ENCODE results near the gene CFAP73. TPM values are rescaled to one million over a fixed set of nuclear protein-coding genes. Genes with fewer than 3 reads are reported as not detected.

Gene CFAP73
- under 1 TPM; 0.29 to 0.46 (median 0.38) TPM for total RNA-seq

DNA sequence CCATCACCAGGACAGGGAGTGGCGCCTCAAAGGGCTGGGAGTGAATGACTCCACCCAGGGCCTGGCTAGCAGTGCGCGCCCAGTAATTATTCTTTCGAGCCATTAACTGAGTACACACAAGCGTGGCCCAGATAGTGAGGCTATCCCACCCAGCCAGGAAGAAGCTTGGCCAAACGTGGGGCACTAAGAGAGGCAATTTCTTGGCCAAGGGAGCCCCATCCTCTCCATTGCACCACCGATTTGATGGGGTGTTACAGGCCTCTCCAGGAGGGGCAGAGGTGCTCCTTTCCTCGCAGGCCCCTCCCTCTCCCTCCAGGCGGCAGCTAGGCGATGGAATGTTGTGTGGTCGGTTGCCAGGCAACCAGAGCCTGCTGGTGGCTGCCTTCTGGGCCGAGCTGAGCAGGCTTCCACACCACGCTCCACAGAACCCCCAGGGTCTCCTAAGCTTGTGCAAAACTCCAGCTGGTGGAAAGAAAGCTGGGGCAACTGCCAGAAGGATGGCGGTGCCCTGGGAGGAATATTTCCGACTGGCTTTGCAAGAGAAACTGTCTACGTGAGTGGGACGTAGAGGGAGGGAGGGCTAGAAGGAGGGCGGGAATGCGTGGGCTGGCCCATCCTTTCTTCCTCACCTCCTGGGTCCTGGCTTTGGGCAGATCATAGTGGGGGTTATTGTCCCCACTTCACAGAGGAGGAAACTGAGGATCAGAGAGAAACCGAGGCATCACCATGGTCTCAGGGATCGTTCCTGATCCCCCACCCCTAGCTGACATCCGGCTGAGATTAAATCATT lies at the start of gene CFAP73:
TSS of gene CFAP73 (plus strand) at position 364 of the 790 bp plus-strand sequence. CDS start at position 498, 134 bp downstream.
- no peak within 1 kb of the TSS for H3K4me3 Mint-ChIP-seq
- no peak for ATAC-seq
- H3K4me1 Mint-ChIP-seq (ENCODE audit: low read depth): peaks cover 15% of the 10 kb centered on the region
- H3K27me3 Mint-ChIP-seq (ENCODE audit: low read depth): peaks cover 11% of the 10 kb centered on the region
- no peak for DNase-seq
- no peaks in the 10 kb centered on the region for H3K36me3 Mint-ChIP-seq (ENCODE audit: insufficient read depth)
- H3K9me3 Mint-ChIP-seq: peaks cover 5% of the 10 kb centered on the region

DNA sequence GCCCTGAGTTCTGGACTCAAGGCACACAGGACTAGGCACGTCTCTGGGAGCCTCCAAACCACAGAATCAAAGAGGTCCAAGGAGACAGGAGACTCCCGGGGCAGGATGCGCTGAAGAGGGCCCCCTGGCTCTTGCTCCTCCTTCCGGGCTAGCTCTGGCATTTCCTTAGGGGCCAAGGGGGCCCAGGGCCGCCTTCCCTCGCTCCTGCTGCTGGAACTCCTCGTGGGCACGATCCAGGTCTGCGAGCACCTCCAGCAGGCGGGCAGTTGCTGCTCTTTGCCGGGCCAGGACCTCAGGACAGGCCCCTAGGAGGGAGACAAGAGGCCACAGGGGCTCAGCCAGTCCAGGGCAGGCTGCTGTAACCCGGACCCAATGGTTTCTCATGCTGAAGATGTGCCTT lies 49.8 kb upstream of the CFAP73 start:
- Mint-ChIP-seq H3K36me3 (ENCODE audit: insufficient read depth) (peaks cover 4% of the 10 kb centered on the region), H3K27me3 (ENCODE audit: low read depth) (no peaks in the 10 kb centered on the region), H3K9me3 (no peaks in the 10 kb centered on the region), H3K4me1 (ENCODE audit: low read depth) (peaks cover 22% of the 10 kb centered on the region), H3K4me3 (no peak overlapping the region)
- ATAC-seq (no peak), DNase-seq (no peak)

DNA sequence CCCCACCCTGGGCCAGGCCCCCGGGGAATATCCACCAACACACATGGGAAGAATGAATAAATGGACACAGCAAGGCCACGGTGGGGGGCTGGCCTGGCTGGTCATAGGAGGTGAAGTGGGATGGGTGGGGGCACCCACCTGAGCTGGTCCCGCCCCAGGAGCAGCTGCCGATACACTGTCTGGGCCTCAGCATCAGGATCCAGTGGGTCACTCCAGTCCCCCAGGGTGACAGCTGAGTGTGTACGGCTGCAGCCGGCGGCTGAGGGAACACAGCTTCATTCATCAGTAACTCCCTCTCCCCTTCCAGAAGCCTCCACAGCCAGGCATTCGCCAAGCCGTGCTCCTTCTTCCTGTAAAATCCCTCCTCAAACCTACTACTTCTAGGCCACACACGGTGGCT lies 47.8 kb upstream of the CFAP73 start:
- DNase-seq (no peak), ATAC-seq (no peak)
- no peaks in the 10 kb centered on the region for H3K36me3 Mint-ChIP-seq (ENCODE audit: insufficient read depth)
- no peak overlapping the region for H3K4me3 Mint-ChIP-seq
- no peaks in the 10 kb centered on the region for H3K9me3 Mint-ChIP-seq
- no peaks in the 10 kb centered on the region for H3K27me3 Mint-ChIP-seq (ENCODE audit: low read depth)
- peaks cover 19% of the 10 kb centered on the region for H3K4me1 Mint-ChIP-seq (ENCODE audit: low read depth)

DNA sequence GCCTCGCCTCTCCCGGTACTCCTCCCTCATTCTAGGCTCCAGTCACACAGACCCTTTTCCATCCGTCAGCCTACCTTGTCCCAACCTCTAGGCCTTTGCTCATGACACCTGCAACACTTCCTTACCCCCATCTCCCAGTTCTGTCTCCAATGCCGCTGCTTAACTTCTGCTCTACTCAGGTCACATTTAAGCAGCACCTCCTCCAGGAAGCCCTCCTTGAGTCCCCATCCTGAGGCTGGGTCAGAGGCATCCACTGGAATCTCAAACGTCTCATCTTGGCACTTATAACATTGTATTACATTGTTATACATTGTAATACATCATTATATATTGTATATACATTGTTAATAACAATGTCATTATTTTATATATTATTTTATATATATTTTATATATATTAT lies 46.7 kb upstream of the CFAP73 start:
- Mint-ChIP-seq H3K9me3 (no peaks in the 10 kb centered on the region), H3K4me1 (ENCODE audit: low read depth) (peaks cover 19% of the 10 kb centered on the region), H3K27me3 (ENCODE audit: low read depth) (no peaks in the 10 kb centered on the region), H3K4me3 (no peak overlapping the region), H3K36me3 (ENCODE audit: insufficient read depth) (no peaks in the 10 kb centered on the region)
- no peak for ATAC-seq
- DNase-seq: no peak

DNA sequence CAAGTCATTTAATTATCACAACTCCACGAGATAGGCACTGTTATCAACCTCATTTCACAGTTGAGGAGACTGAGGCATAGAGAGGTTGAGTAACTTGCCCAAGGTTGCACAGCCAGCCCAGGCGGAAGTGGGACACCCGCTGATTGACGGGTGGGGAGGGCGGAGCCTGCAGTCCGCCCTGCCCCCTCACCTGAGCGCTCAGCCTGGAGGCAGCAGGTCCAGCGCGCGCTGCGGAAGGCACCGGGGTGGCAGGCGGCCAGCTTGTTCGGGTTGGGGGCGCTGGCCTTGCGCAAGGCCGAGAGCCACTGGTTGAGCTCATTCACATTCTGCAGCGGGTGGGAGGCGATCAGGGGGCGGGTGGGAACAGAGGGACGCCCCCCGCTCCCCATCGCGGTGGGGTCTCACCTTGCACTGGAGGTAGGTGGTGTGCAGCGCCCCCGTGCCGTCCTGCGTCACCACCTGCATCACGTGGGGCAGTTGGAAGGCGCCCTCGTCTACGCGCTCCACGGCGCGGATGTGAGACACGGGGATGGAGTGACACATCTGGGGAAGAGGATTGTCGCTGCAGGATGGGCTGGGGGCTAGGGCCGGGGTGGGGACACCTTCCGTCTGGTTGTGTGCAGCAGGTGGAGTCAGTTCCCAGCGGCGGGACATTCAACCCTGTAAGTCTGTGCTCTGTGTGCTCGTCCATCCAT lies 45.6 kb upstream of the CFAP73 start:
- no peaks in the 10 kb centered on the region for H3K36me3 Mint-ChIP-seq (ENCODE audit: insufficient read depth)
- peaks cover 12% of the 10 kb centered on the region for H3K4me1 Mint-ChIP-seq (ENCODE audit: low read depth)
- peak overlapping the region; percentile 77 for H3K4me3 Mint-ChIP-seq
- DNase-seq (peak; percentile 49), ATAC-seq (peak; percentile 92 to 94)
- H3K27me3 Mint-ChIP-seq (ENCODE audit: low read depth): no peaks in the 10 kb centered on the region
- no peaks in the 10 kb centered on the region for H3K9me3 Mint-ChIP-seq

DNA sequence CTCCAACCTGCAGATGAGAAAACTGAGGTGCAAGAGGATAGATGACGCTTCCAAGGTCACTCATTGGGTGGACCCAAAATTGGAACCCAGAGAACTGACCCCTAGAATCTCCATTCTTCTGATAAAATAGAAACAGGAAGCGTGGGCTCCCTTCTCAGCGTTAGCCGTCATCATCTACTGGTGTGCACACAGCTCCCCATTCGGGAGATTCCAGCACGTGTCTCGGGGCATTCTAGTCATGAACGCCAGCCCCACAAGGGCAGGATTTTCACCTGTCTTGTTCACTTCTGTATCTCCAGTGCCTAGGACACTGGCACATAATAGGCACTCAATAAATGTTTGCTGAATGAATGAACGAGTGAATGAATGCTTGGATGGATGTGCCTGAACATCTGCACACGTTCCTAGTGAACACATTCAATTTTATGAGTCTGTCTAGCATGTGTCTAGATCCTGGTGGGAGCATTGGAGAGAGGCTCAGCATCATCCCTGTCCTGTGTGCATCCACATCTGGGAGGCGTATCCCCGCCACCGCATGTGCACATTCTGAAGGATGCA lies 44.5 kb upstream of the CFAP73 start:
- Mint-ChIP-seq H3K27me3 (ENCODE audit: low read depth) (no peaks in the 10 kb centered on the region), H3K4me3 (peak overlapping the region; percentile 21), H3K36me3 (ENCODE audit: insufficient read depth) (no peaks in the 10 kb centered on the region), H3K4me1 (ENCODE audit: low read depth) (peaks cover 19% of the 10 kb centered on the region), H3K9me3 (no peaks in the 10 kb centered on the region)
- DNase-seq (no peak), ATAC-seq (no peak)

DNA sequence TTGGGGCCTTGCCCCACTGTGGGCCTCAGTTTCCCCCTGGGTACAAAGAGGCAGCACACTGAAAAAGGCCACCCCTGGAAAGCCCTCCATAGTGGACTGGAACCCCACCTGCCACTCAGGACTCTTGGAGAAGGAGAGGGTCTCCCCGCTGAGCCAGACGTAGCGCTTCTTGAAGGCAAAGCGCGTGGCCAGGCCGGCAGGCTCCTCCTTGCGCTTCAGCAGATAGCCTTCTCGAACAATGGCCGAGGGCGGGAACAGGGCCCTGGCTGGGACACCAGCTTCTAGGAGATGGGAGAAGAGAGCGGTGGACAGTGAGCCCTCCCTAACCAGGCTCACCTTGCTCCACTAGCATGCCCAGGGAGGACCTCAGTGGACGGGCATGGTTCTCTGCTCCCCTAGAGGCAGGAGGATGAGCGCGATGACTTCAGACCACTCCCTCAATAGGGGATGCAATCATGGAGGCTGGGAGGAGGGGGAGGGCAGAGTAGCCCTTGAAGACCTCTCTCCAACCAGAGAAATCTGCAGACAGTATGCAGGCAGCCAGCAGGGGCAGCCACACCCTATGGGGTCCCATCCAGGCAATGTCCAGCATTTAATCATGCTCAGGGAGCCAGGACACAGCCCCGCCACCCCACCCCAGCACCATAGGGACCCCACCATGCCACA lies 43.8 kb upstream of the CFAP73 start:
- ATAC-seq (no peak), DNase-seq (no peak)
- H3K36me3 Mint-ChIP-seq (ENCODE audit: insufficient read depth): no peaks in the 10 kb centered on the region
- peaks cover 23% of the 10 kb centered on the region for H3K4me1 Mint-ChIP-seq (ENCODE audit: low read depth)
- H3K4me3 Mint-ChIP-seq: no peak overlapping the region
- H3K9me3 Mint-ChIP-seq: no peaks in the 10 kb centered on the region
- no peaks in the 10 kb centered on the region for H3K27me3 Mint-ChIP-seq (ENCODE audit: low read depth)

DNA sequence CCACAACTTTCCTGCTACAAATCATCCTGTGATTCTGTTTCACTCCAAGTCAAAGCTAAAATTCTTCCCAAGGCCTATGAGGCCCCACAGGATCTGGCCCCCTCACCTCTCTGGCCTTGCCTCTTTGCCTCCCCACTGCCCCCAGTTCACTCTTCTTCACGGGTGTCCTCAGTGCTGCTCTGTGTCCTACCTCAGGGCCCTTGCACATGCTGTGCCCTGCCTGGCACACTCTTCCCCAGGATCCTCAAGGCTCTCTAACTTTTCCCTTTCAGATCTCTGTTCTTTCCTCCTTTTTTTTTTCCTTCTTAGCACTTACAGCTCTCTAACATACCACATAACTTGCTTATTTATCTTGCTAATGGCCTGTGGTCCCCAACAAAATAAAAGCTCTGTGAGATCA lies 43.2 kb upstream of the CFAP73 start:
- no peak overlapping the region for H3K4me3 Mint-ChIP-seq
- DNase-seq (no peak), ATAC-seq (no peak)
- H3K27me3 Mint-ChIP-seq (ENCODE audit: low read depth): no peaks in the 10 kb centered on the region
- H3K9me3 Mint-ChIP-seq: no peaks in the 10 kb centered on the region
- H3K36me3 Mint-ChIP-seq (ENCODE audit: insufficient read depth): no peaks in the 10 kb centered on the region
- H3K4me1 Mint-ChIP-seq (ENCODE audit: low read depth): peaks cover 23% of the 10 kb centered on the region

DNA sequence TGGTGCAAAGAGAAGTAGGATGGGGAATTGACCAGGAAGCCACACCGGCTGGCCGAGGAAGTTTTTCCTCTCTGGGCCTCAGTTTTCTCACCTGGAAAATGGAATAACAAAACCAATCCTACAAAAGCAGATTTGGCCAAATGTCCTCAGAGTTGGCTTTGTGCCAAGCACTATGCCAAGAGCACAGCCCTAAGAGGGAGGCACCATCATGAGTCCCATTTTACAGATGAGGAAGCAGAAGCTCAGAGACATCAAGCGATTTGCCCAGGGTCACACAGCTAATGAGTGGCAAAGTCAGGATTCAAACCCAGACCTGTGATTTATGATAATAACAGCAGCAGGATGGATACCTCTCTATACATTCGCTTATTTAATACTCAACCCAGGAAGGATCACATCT lies 41.2 kb upstream of the CFAP73 start:
- DNase-seq (no peak), ATAC-seq (no peak)
- Mint-ChIP-seq H3K9me3 (no peaks in the 10 kb centered on the region), H3K4me3 (no peak overlapping the region), H3K4me1 (ENCODE audit: low read depth) (peaks cover 20% of the 10 kb centered on the region), H3K27me3 (ENCODE audit: low read depth) (no peaks in the 10 kb centered on the region), H3K36me3 (ENCODE audit: insufficient read depth) (no peaks in the 10 kb centered on the region)

DNA sequence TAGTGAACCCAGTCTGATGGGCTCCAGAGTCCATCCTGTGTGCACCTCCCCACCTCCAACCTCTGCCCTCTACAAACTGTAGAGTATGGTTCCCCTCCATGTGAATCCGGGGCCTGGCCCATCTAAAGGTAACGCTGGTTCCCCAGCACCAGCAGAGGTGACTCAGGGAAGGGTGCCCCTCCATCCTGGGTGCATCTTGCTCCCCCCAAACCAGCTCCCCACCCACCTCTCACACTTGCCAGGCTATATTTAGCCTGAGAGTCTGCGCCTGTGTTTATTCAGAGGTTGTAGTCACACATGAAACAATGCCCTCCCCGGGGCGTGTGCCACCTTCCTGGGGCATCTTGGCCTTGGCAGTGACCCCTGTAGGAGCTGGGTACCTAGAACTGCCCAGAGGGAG lies 40.2 kb upstream of the CFAP73 start:
- Mint-ChIP-seq H3K27me3 (ENCODE audit: low read depth) (no peaks in the 10 kb centered on the region), H3K4me1 (ENCODE audit: low read depth) (peaks cover 14% of the 10 kb centered on the region), H3K4me3 (no peak overlapping the region), H3K9me3 (no peaks in the 10 kb centered on the region), H3K36me3 (ENCODE audit: insufficient read depth) (no peaks in the 10 kb centered on the region)
- no peak for ATAC-seq
- no peak for DNase-seq

DNA sequence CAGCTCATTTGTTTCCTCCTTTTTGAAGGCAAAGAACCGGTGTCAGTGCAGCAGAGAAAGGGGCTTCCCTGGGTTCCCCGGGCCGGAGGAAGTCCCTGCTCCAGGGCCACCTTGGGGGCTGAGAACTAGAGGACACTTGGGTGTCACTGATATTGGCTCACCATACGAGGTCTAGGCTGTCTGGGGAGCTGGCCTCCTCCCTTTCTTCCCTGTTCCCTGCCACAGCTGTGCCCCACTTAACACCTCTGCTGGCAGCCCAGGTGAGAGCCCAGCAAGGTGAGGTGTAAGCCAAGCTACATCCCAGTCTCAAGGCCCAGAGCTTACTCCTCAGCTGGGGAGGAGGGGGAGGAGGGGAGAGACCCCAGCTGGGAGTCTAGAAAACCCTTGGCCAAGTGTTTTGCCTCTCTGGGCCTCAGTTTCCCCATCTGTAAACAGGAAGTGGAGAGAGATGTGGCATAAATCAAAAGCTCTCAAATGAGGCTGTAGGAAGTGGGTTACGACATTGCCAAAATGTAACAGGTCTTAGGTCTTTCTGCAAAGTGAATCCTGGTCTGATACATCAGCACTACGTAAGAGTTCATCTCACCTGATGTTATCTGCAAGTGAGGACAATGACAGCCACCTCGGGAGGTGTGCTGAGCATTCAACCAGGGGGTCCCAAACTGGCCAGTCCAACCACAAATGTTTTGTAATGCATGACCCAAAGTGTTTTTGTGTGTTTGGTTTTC lies 39.5 kb upstream of the CFAP73 start:
- DNase-seq (no peak), ATAC-seq (no peak)
- Mint-ChIP-seq H3K27me3 (ENCODE audit: low read depth) (no peaks in the 10 kb centered on the region), H3K4me1 (ENCODE audit: low read depth) (peaks cover 11% of the 10 kb centered on the region), H3K4me3 (no peak overlapping the region), H3K36me3 (ENCODE audit: insufficient read depth) (no peaks in the 10 kb centered on the region), H3K9me3 (no peaks in the 10 kb centered on the region)

DNA sequence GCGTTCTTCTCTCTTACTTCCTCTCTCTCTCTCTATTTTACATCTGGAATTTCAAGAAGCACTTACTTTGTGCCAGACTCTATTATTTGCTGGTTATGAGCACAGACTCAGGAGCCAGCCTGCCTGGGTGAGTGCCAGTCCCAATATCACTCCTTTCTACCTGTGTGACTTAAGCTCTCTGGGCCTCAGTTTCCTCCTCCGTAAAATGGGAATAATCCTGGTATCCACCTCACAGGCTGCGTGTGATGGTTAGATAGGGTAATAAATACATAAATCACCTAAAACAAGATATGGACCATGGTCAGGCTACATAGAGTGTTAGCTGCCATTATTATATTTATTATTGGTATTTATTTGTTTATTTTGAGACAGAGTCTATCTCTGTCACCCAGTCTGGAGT lies 38.3 kb upstream of the CFAP73 start:
- no peaks in the 10 kb centered on the region for H3K27me3 Mint-ChIP-seq (ENCODE audit: low read depth)
- peaks cover 11% of the 10 kb centered on the region for H3K4me1 Mint-ChIP-seq (ENCODE audit: low read depth)
- H3K4me3 Mint-ChIP-seq: no peak overlapping the region
- DNase-seq (no peak), ATAC-seq (no peak)
- no peaks in the 10 kb centered on the region for H3K9me3 Mint-ChIP-seq
- no peaks in the 10 kb centered on the region for H3K36me3 Mint-ChIP-seq (ENCODE audit: insufficient read depth)

DNA sequence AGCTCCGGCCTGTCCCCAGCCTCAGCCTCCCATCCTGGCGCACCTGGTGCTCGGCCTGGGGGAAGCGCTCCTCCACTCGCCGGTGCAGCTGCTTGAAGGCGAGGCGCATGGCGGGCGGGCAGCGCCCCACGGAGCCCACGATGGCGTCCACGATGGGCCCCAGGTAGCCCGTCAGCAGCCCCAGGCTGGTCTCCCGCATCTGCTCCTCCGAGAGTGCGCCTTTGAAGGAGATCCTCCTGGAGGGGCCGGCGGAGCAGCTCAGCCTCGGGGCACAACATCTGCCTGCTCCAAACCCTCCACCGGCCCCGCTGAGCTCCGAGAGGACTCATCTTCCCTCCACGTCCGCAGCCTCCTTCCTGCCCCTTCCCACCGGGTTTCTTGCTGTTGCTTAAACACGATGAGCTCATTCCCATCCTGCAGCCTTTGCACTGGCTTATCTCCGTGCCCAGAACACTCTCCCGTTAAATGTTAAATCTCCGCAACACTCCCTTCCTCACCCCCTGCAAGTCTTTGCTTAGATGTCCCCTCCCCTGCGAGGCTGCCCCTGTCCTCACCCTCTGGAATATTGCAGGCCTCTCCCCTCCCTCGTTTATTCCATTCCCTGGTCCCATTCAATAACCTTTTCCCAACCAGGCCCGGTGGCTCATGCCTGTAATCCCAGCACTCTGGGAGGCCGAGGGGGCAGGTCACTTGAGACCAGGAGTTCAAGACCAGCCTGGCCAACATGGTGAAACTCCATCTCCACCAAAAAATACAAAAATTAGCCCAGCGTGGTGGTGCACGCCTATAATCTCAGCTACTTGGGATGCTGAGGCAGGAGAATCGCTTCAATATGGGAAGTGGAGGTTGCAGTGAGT lies 37.3 kb upstream of the CFAP73 start:
- peaks cover 11% of the 10 kb centered on the region for H3K4me1 Mint-ChIP-seq (ENCODE audit: low read depth)
- DNase-seq: no peak
- H3K36me3 Mint-ChIP-seq (ENCODE audit: insufficient read depth): no peaks in the 10 kb centered on the region
- no peaks in the 10 kb centered on the region for H3K27me3 Mint-ChIP-seq (ENCODE audit: low read depth)
- H3K4me3 Mint-ChIP-seq: no peak overlapping the region
- H3K9me3 Mint-ChIP-seq: no peaks in the 10 kb centered on the region
- no peak for ATAC-seq

Data from activated T-cell treated with anti-CD3 and anti-CD28 coated beads, Interleukin-2, amount 50 U/mL, for 4 hours (primary cell).